ENCODE data around the gene CMC2. TPM values are rescaled to one million over a fixed set of nuclear protein-coding genes. Genes with fewer than 3 reads are reported as not detected.

The CMC2 gene
- polyA plus RNA-seq, 3 donors, result 54.9 to 76.0 (median 68.1) TPM

- DNase-seq (ENCODE audit: extremely low read depth in 1 of 11, low read depth in 9 of 11, low spot score in 4 of 11), result no peak
These were observed 17.9 kb downstream of the CMC2 start for GRCh38 chr16:80988756-80989155.

DNA sequence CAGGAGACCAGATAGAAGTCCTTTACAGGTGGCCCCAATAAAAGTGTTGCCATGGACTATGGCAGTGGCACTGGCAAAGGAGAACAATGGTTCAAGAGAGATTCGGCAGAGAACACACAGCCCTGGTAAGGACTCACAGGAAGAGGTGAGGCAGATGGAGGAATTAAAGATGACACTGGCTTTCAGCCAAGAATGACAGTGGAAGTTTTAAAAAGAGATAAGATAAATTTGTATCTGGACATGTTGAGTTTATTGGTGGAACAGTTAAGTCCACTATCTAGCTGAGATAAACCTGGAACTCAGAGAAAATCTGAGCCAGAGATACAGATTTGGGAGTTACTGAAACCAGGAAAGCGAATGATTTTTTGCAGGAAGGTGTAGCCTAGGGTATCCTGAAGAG is 20.1 kb downstream of the CMC2 start:
- DNase-seq (ENCODE audit: extremely low read depth in 1 of 11, low read depth in 9 of 11, low spot score in 4 of 11), result no peak

DNA sequence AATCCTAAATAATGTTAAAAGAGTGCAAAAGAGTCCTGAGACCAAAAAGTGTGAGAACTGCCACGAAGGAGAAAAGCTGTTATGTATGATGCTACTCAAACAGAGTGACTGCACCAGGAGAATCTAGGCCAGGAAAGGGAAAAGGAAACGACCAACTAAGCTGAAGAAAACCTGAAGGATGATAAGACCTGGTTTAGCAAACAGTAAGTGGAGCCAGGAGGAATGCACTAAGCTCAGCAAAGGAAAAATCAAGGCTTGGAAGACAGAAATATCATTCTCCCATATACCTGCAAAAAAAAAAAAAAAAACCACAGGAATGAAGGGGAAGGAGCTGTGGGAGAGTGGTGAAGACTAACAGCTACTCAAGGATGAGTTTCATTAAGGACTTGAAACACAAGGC is 21.1 kb downstream of the CMC2 start:
- DNase-seq (ENCODE audit: extremely low read depth in 1 of 11, low read depth in 9 of 11, low spot score in 4 of 11), result no peak

DNA sequence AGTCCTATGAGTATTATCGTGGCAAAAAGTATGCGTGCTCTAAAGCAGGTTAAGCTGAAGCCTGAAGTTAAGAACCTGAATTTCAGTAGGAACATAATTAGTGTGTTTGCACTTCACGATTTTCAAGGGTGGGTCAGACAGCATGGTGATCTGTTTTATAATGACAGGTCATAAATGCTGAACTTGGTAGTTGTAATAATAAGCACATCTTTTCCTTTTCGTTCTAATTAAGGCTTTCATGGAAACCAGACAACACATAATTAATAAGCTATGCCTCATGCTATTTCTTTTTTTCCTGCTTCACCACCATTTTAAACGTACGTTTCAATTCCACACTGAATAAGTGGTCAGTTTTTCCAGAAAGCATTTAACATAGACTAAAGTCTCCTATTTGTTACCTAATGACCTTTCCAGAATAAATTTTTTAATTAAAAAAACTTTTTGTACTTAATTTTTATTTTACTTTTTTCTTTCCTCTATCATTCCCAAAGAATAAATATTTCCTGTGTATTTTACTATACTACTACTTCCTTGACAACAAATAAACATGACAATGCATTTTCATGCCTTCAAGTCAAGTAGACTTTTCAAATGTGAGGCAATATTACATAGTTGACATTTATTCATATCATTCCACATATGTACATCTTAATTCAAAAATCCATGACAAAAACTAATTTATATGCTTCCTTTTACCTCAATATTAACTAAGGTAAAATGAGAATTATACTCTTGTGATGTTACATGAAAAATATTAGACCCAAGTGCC is 22.4 kb downstream of the CMC2 start:
- no peak for DNase-seq (ENCODE audit: extremely low read depth in 1 of 11, low read depth in 9 of 11, low spot score in 4 of 11)

DNA sequence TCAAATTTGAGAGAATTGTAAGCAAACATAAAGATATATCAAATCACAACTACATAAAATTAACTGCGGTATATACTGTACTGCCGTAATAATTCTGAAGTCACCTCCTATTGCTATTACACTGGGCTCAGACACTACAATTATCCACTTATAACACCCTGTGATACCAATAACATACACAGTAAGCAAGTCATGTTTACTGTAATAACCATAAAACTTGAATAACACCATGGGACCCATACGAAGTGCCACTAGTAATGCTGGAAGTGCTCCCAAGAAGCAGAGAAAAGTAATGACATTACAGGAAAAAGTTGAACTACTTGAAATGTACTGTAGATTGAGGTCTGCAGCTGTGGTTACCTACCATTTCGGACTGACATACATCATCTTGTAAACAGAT is 24.0 kb downstream of the CMC2 start:
- DNase-seq (ENCODE audit: extremely low read depth in 1 of 11, low read depth in 9 of 11, low spot score in 4 of 11), result no peak

GRCh38 chr16:80981103-80981502 is 25.6 kb downstream of the CMC2 start:
- DNase-seq (ENCODE audit: extremely low read depth in 1 of 11, low read depth in 9 of 11, low spot score in 4 of 11), result no peak

DNA sequence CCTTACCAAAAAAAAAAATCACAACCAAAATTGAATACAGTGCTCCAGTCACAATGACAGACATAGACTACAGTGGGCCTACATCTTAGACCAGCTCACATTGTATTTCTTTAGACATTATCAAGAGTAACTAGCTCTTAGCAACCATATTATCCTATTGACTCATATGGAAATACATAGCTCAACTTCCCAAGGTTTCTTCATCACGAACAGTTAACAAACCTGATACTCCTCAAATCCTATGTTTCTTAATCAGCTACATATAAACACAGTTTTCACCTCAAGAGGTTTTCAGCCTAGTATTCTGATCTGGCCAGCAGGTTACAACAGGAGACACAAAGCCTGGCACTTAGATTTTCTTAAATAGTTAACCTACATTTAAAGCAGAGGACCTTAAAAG is 29.7 kb downstream of the CMC2 start:
- no peak for DNase-seq (ENCODE audit: extremely low read depth in 1 of 11, low read depth in 9 of 11, low spot score in 4 of 11)

GRCh38 chr16:80974649-80975376 is 31.9 kb downstream of the CMC2 start:
- DNase-seq (ENCODE audit: extremely low read depth in 1 of 11, low read depth in 9 of 11, low spot score in 4 of 11), result no peak

DNA sequence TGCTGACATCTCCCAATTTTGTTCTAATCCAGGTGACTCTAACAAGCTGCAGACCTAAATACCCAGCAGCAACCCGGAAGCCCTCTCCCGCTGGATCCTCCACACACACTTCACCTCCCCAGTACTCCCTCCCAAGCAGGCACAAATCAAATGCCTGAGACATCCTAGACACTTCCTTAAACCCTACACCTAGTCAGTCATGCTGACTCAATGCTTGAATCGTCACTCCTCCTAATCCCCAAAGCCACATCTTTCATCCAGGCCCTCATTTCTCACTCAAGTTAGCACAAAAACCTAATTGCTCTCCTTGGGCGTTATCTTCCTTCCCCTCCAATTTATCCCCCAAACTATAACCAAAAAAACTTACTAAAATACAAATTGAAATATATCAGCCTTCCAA is 32.7 kb downstream of the CMC2 start:
- no peak for DNase-seq (ENCODE audit: extremely low read depth in 1 of 11, low read depth in 9 of 11, low spot score in 4 of 11)

GRCh38 chr16:80972611-80973010 is 34.1 kb downstream of the CMC2 start:
- DNase-seq (ENCODE audit: extremely low read depth in 1 of 11, low read depth in 9 of 11, low spot score in 4 of 11), result no peak

GRCh38 chr16:80971819-80972218 is 34.9 kb downstream of the CMC2 start:
- no peak for DNase-seq (ENCODE audit: extremely low read depth in 1 of 11, low read depth in 9 of 11, low spot score in 4 of 11)

GRCh38 chr16:80969114-80969484 is 37.6 kb downstream of the CMC2 start:
- no peak for DNase-seq (ENCODE audit: extremely low read depth in 1 of 11, low read depth in 9 of 11, low spot score in 4 of 11)

GRCh38 chr16:80968386-80969113 is 38.1 kb downstream of the CMC2 start:
- DNase-seq (ENCODE audit: extremely low read depth in 1 of 11, low read depth in 9 of 11, low spot score in 4 of 11), result peak in 1 of 11 donors; percentile 8

- DNase-seq (ENCODE audit: extremely low read depth in 1 of 11, low read depth in 9 of 11, low spot score in 4 of 11), result no peak
These were observed 40.1 kb downstream of the CMC2 start for GRCh38 chr16:80966617-80967016.

GRCh38 chr16:80964351-80964750 is 42.3 kb downstream of the CMC2 start:
- DNase-seq (ENCODE audit: extremely low read depth in 1 of 11, low read depth in 9 of 11, low spot score in 4 of 11), result no peak

DNA sequence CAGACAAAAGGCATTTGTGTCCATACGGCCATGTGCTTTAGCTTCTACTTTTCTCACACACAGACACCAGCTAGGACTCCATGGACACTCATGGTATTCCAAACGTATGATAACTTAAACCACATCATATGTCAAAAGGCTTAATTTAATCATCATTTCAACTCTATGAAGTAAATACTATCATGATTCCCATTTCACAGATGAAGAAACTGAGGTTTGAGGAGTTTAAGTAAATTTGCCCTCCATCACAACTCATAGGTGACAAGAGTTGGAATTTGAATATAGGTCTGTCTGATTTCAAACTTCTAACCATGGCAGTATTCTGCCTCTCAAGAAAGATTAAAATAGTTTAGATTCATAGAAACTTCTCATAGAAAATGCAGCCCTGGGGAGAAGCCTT is 43.8 kb downstream of the CMC2 start:
- no peak for DNase-seq (ENCODE audit: extremely low read depth in 1 of 11, low read depth in 9 of 11, low spot score in 4 of 11)

DNA sequence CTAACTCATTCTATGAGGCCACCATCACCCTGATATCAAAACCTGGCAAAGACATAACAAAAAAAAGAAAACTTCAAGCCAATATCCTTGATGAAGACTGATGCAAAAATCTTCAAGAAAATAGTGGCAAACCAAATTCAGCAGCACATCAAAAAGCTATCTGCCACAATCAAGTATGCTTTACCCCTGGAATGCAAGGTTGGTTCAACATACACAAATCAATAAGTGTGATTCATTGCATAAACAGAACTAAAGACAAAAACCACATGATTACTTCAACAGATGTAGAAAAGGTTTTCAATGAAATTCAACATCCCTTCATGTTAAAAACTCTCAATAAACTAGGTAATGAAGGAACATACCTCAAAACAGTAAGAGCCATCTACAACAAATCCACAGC is 48.4 kb downstream of the CMC2 start:
- DNase-seq (ENCODE audit: extremely low read depth in 1 of 11, low read depth in 9 of 11, low spot score in 4 of 11), result no peak

DNA sequence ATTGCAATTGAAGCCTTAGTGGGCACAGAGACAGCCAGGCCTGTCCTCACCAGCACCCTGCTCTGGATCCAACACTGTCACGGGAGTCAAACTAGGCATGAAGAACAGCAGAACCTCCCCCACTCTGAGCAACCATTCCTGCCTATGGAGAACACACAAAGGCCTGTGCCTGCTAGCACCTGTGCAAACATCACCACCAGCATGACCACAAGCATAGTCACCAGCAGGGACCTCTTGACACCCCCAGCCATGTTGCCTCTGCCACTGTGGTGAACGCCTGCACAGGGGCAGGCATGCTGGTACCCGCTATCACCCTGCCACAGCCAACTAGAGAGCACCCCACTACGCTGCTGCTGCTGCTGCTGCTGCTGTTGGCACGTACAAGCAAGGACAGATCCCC is 51.7 kb downstream of the CMC2 start:
- DNase-seq (ENCODE audit: extremely low read depth in 1 of 11, low read depth in 9 of 11, low spot score in 4 of 11), result no peak

- peak in 2 of 11 donors; percentile 15 to 22 for DNase-seq (ENCODE audit: extremely low read depth in 1 of 11, low read depth in 9 of 11, low spot score in 4 of 11)
These were observed 57.7 kb downstream of the CMC2 start for GRCh38 chr16:80948886-80949493.
